Measurements from ENCODE around the gene ESYT3.
"Not testable (repeated sequence)": the region's sequence is repeated elsewhere in the genome, so short reads cannot be mapped to it uniquely, and the experiment has no call there.

The ESYT3 gene

GRCh38 chr3:138408751-138409570, 25.5 kb upstream of the ESYT3 start:
- DNase-seq, result no peak

- DNase-seq, result no peak
Measured at GRCh38 chr3:138412821-138413551, 21.4 kb upstream of the ESYT3 start.

- not testable (repeated sequence) for DNase-seq
Measured at GRCh38 chr3:138416236-138416635, 18.2 kb upstream of the ESYT3 start.

GRCh38 chr3:138417559-138417982, 16.8 kb upstream of the ESYT3 start:
- peak; percentile 36 for DNase-seq

GRCh38 chr3:138418601-138419206, 15.7 kb upstream of the ESYT3 start:
- no peak for DNase-seq

GRCh38 chr3:138423316-138423715, 11.1 kb upstream of the ESYT3 start:
- no peak for DNase-seq

GRCh38 chr3:138424323-138424722, 10.1 kb upstream of the ESYT3 start:
- DNase-seq, result no peak

- DNase-seq, result no peak
Measured at GRCh38 chr3:138426211-138426610, 8.2 kb upstream of the ESYT3 start.

GRCh38 chr3:138426754-138427153, 7.7 kb upstream of the ESYT3 start:
- DNase-seq, result not testable (repeated sequence)

- no peak for DNase-seq
Measured at GRCh38 chr3:138429665-138430064, 4.8 kb upstream of the ESYT3 start.

GRCh38 chr3:138432576-138433240, 1.7 kb upstream of the ESYT3 start:
- DNase-seq, result no peak

- no peak for DNase-seq
Measured at GRCh38 chr3:138433892-138434275, 532 bp upstream of the ESYT3 start.

GRCh38 chr3:138434875-138435772, 708 bp downstream of the ESYT3 start:
- DNase-seq, result no peak

- DNase-seq, result no peak
Measured at GRCh38 chr3:138435840-138436239, 1.4 kb downstream of the ESYT3 start.

- no peak for DNase-seq
Measured at GRCh38 chr3:138437281-138437680, 2.9 kb downstream of the ESYT3 start.

GRCh38 chr3:138438896-138439295, 4.5 kb downstream of the ESYT3 start:
- DNase-seq, result no peak

GRCh38 chr3:138439646-138440045, 5.2 kb downstream of the ESYT3 start:
- no peak for DNase-seq

- no peak for DNase-seq
Measured at GRCh38 chr3:138440121-138440521, 5.7 kb downstream of the ESYT3 start.

- DNase-seq, result no peak
Measured at GRCh38 chr3:138440596-138440995, 6.2 kb downstream of the ESYT3 start.

GRCh38 chr3:138441256-138441655, 6.8 kb downstream of the ESYT3 start:
- DNase-seq, result no peak

GRCh38 chr3:138441742-138442141, 7.3 kb downstream of the ESYT3 start:
- DNase-seq, result no peak

GRCh38 chr3:138442433-138442832, 8.0 kb downstream of the ESYT3 start:
- no peak for DNase-seq

Measured in KG1 (cell line).